ENCODE measurements around the gene SCUBE1. TPM values are rescaled to one million over a fixed set of nuclear protein-coding genes. Genes with fewer than 3 reads are reported as not detected.

The SCUBE1 gene
- total RNA-seq, 4 donors from 2014 or later = 33.3 to 109 (median 66.3) TPM

GRCh38 chr22:43169310-43170130 is 173.7 kb downstream of the SCUBE1 start:
- WGBS = 87% methylated on average over 15 of the region's 23 CpGs
- no peak overlapping the region for H3K27ac ChIP-seq (replicated peaks in 1 of 4)
- no peaks in the 10 kb centered on the region for H3K9me3 ChIP-seq
- H3K27me3 ChIP-seq = no peaks in the 10 kb centered on the region
- no peak for DNase-seq (ENCODE audit: extremely low spot score)
- TF ChIP-seq POLR2AphosphoS5 (IDR thresholded peaks at IDR 0.05) (no peak), CTCF (IDR thresholded peaks at IDR 0.05) (no peak), POLR2A (IDR thresholded peaks at IDR 0.05; ENCODE audit: low read depth) (no peak), EP300 (IDR thresholded peaks at IDR 0.05) (no peak)
- H3K4me1 ChIP-seq = peaks cover 0 to 8% (median 5%) of the 10 kb centered on the region in 4 donors
- peaks cover 30 to 83% (median 73%) of the 10 kb centered on the region in 4 donors for H3K36me3 ChIP-seq
- H3K4me3 ChIP-seq = no peak overlapping the region
- intact Hi-C loops (cut with DNase I) = no loop called here

- no peak for DNase-seq (ENCODE audit: extremely low spot score)
Observed at GRCh38 chr22:43168471-43169309, 174.5 kb downstream of the SCUBE1 start.

GRCh38 chr22:43167001-43167589 is 176.1 kb downstream of the SCUBE1 start:
- Histone ChIP-seq H3K4me1 (peaks cover 9 to 30% (median 25%) of the 10 kb centered on the region in 4 donors), H3K27me3 (no peaks in the 10 kb centered on the region), H3K27ac (replicated peaks in 1 of 4) (no peak overlapping the region), H3K36me3 (peaks cover 16 to 71% (median 63%) of the 10 kb centered on the region in 4 donors), H3K4me3 (no peak overlapping the region), H3K9me3 (no peaks in the 10 kb centered on the region)
- intact Hi-C loops (cut with DNase I) = no loop called here
- DNase-seq (ENCODE audit: extremely low spot score) = no peak
- TF ChIP-seq POLR2AphosphoS5 (IDR thresholded peaks at IDR 0.05) (no peak), EP300 (IDR thresholded peaks at IDR 0.05) (no peak), POLR2A (IDR thresholded peaks at IDR 0.05; ENCODE audit: low read depth) (no peak), CTCF (IDR thresholded peaks at IDR 0.05) (no peak)
- 92% methylated on average over 19 of the region's 19 CpGs for whole genome bisulfite sequencing

More at GRCh38 chr22:43168471-43169309, 174.5 kb downstream of the SCUBE1 start:
- TF ChIP-seq CTCF (IDR thresholded peaks at IDR 0.05) = no peak
- no peak for TF ChIP-seq POLR2AphosphoS5 (IDR thresholded peaks at IDR 0.05)
- TF ChIP-seq EP300 (IDR thresholded peaks at IDR 0.05) = no peak
- TF ChIP-seq POLR2A (IDR thresholded peaks at IDR 0.05; ENCODE audit: low read depth) = no peak
- Histone ChIP-seq H3K9me3 (no peaks in the 10 kb centered on the region), H3K36me3 (peaks cover 22 to 75% (median 65%) of the 10 kb centered on the region in 4 donors), H3K27me3 (no peaks in the 10 kb centered on the region), H3K27ac (replicated peaks in 1 of 4) (no peak overlapping the region), H3K4me3 (no peak overlapping the region), H3K4me1 (peaks cover 4 to 17% (median 13%) of the 10 kb centered on the region in 4 donors)
- WGBS = 92% methylated on average over 12 of the region's 25 CpGs
- intact Hi-C loops (cut with DNase I) = no loop called here

GRCh38 chr22:43166132-43166930 is 176.8 kb downstream of the SCUBE1 start:
- Histone ChIP-seq H3K27ac (replicated peaks in 1 of 4) (no peak overlapping the region), H3K27me3 (no peaks in the 10 kb centered on the region), H3K36me3 (peaks cover 10 to 71% (median 61%) of the 10 kb centered on the region in 4 donors), H3K4me1 (peaks cover 9 to 30% (median 25%) of the 10 kb centered on the region in 4 donors), H3K4me3 (no peak overlapping the region), H3K9me3 (no peaks in the 10 kb centered on the region)
- no peak for DNase-seq (ENCODE audit: extremely low spot score)
- TF ChIP-seq POLR2AphosphoS5 (IDR thresholded peaks at IDR 0.05) = no peak
- no peak for TF ChIP-seq EP300 (IDR thresholded peaks at IDR 0.05)
- TF ChIP-seq CTCF (IDR thresholded peaks at IDR 0.05) = no peak
- TF ChIP-seq POLR2A (IDR thresholded peaks at IDR 0.05; ENCODE audit: low read depth) = no peak
- WGBS = 81% methylated on average over 13 of the region's 23 CpGs
- intact Hi-C loops (cut with DNase I) = no loop called here
